ENCODE results near the gene CD36. TPM values are rescaled to one million over a fixed set of nuclear protein-coding genes. Genes with fewer than 3 reads are reported as not detected.

CD36 gene
- total RNA-seq, 4 donors from 2014 or later = 897 to 4,046 (median 2,509) TPM

- DNase-seq (ENCODE audit: low spot score) (no peak), ATAC-seq (ENCODE audit: low FRiP score) (no peak)
- TF ChIP-seq CTCF (IDR thresholded peaks at IDR 0.05) = no peak
These were observed 38.4 kb upstream of the CD36 start for GRCh38 chr7:80600046-80600445.

DNA sequence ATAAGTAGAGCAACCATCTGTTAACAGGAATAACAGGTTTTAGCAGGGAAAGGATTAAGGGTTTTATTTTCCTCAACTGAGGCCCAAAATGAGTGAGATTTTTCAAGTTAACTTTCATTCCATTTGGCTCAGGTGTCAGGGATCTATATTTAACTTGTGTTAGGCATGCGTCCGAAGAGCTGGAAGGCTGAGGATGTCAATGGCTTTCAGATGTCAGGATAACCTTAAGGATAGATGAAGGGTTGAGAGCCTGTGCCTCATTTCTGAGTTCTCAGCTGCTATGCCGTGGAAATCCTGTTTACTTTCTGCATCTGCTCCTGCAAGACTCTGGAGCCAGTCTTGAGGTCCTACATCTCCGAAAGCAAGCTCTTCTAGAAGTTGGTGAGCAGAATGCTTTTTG is 36.4 kb upstream of the CD36 start:
- DNase-seq (ENCODE audit: low spot score) = no peak
- TF ChIP-seq CTCF (IDR thresholded peaks at IDR 0.05) = no peak
- no peak for ATAC-seq (ENCODE audit: low FRiP score)

GRCh38 chr7:80603940-80604339 is 34.5 kb upstream of the CD36 start:
- DNase-seq (ENCODE audit: low spot score) (no peak), ATAC-seq (ENCODE audit: low FRiP score) (no peak)
- no peak for TF ChIP-seq CTCF (IDR thresholded peaks at IDR 0.05)

DNA sequence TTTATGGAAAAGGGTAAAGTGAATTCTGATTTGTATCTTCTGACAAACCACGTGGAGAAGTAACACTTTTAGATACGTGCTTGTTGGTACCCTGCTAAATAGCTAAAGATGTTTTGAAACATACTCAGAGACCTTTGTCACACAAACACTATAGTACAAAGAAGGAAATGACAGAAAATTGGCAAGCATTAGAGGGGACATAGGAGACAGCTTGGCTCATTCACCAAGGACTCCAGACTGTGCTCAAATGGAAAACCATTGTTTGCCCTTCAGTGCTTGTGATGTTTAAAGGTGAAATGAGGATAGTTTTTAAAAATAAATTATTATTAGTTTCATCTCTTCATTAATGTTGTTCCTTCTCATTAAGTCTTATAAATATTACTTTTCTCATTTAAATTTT is 34.0 kb upstream of the CD36 start:
- no peak for TF ChIP-seq CTCF (IDR thresholded peaks at IDR 0.05)
- ATAC-seq (ENCODE audit: low FRiP score) = no peak
- DNase-seq (ENCODE audit: low spot score) = no peak

- DNase-seq (ENCODE audit: low spot score) (no peak), ATAC-seq (ENCODE audit: low FRiP score) (no peak)
These were observed 31.3 kb upstream of the CD36 start for GRCh38 chr7:80607136-80607535.

GRCh38 chr7:80608336-80608735 is 30.1 kb upstream of the CD36 start:
- DNase-seq (ENCODE audit: low spot score) (no peak), ATAC-seq (ENCODE audit: low FRiP score) (no peak)
- TF ChIP-seq CTCF (IDR thresholded peaks at IDR 0.05) = no peak

More at GRCh38 chr7:80607136-80607535, 31.3 kb upstream of the CD36 start:
- no peak for TF ChIP-seq CTCF (IDR thresholded peaks at IDR 0.05)

- TF ChIP-seq CTCF (IDR thresholded peaks at IDR 0.05) = no peak
- DNase-seq (ENCODE audit: low spot score) (no peak), ATAC-seq (ENCODE audit: low FRiP score) (no peak)
These were observed 28.7 kb upstream of the CD36 start for GRCh38 chr7:80609751-80610150.

Measured in omental fat pad (tissue), 4 donors.